GM12878 (cell line): ENCODE results near the gene LDHAL6B. TPM values are rescaled to one million over a fixed set of nuclear protein-coding genes. Genes with fewer than 3 reads are reported as not detected.

Experiments
- ATAC-seq: fragments of 200-7000 bp; cut with Tn5 transposase; 3 replicates; pipeline ENCODE4 v1.9.1; 2020; ENCODE audit warnings: mild to moderate bottlenecking, moderate library complexity
- BruUV-seq: library from RNA; stranded (reverse); fragments of 400-500 nt; replicated peaks from 2 replicates; lab custom pipeline; 2021; lab: Mats Ljungman, UMichigan
- CTCF ChIA-PET: fragments of 300-600 bp; sonication (Branson Sonifier 250); formaldehyde crosslinking; extraction: SDS; loops from one replicate; lab custom pipeline; 2021; ENCODE audit warnings: inconsistent platforms; lab: Yijun Ruan, JAX
- POLR2A ChIA-PET: fragments of 350-600 bp; formaldehyde crosslinking; extraction: SDS; loops from one replicate; lab custom pipeline; 2021; ENCODE audit warnings: inconsistent platforms; lab: Charles Lee
- RAD21 ChIA-PET: fragments of 300-600 bp; sonication (Branson Sonifier 250); formaldehyde crosslinking; loops from one replicate; lab custom pipeline; 2023; ENCODE audit warnings: antibody characterized with exemption; ENCODE audit not compliant: unreplicated experiment; lab: Charles Lee
- SMC1A ChIA-PET: fragments of 300-600 bp; sonication (Branson Sonifier 250); formaldehyde crosslinking; loops from one replicate; lab custom pipeline; 2023; ENCODE audit not compliant: unreplicated experiment, uncharacterized antibody; lab: Charles Lee
- DNase-seq: peaks from one replicate; pipeline ENCODE4 v3.0.0-alpha.2; 2011; ENCODE audit warnings: low read depth, low spot score
- FAIRE-seq: peaks from 3 replicates; lab custom pipeline; 2011; peaks lifted over from hg19 to GRCh38; lab: Jason Lieb, UNC
- H2AFZ ChIP-seq: 2 replicates; pipeline ENCODE4 v1.6.0; 2011; ENCODE audit warnings: low read depth, low read length, control low read depth; ENCODE audit not compliant: control insufficient read depth
- H3K27ac ChIP-seq: 2 replicates; pipeline ENCODE4 v1.5.1; 2011; ENCODE audit warnings: control low read depth; ENCODE audit not compliant: control insufficient read depth, insufficient read depth
- H3K27me3 ChIP-seq, 2 experiments: replicated peaks in 1 of 2; 2 replicates each; pipeline versions ENCODE4 v1.6.0 to v1.6.1; 2011; ENCODE audit warnings: low read length in 1 of 2; ENCODE audit not compliant: control insufficient read depth in 2 of 2, insufficient read depth in 2 of 2
- H3K36me3 ChIP-seq, 2 experiments: 2 replicates each; pipeline ENCODE4 v1.5.1; 2011; ENCODE audit warnings: low read length in 1 of 2; ENCODE audit not compliant: control insufficient read depth in 2 of 2, insufficient read depth in 2 of 2
- H3K4me1 ChIP-seq: 2 replicates; pipeline ENCODE4 v1.6.1; 2011; ENCODE audit warnings: mild to moderate bottlenecking, low read length, moderate library complexity, mixed read lengths; ENCODE audit not compliant: control insufficient read depth, insufficient read depth
- H3K4me2 ChIP-seq: 2 replicates; pipeline ENCODE4 v1.6.0; 2011; ENCODE audit warnings: control low read depth; ENCODE audit not compliant: control insufficient read depth, insufficient read depth
- H3K4me3 ChIP-seq: fragments of 200-600 bp; sonication (generic); 2 replicates; pipeline ENCODE4 v1.5.1; 2016
- H3K79me2 ChIP-seq: 2 replicates; pipeline ENCODE4 v1.6.0; 2011; ENCODE audit warnings: low read length; ENCODE audit not compliant: control insufficient read depth, insufficient read depth
- H3K9ac ChIP-seq: 2 replicates; pipeline ENCODE4 v1.8.0; 2011; ENCODE audit warnings: low read length, control low read depth, mixed read lengths; ENCODE audit not compliant: control insufficient read depth, insufficient read depth
- H3K9me3 ChIP-seq: replicated peaks from 3 replicates; pipeline ENCODE4 v1.5.1; 2011; ENCODE audit warnings: mild to moderate bottlenecking, low read length; ENCODE audit not compliant: control insufficient read depth, insufficient read depth
- H4K20me1 ChIP-seq: 2 replicates; pipeline ENCODE4 v1.6.0; 2011; ENCODE audit not compliant: control insufficient read depth, insufficient read depth
- EGR1 ChIP-seq, 2 experiments: IDR thresholded peaks; 1 replicate in 1 of 2; 2 replicates in 1 of 2; pipeline ENCODE4 v1.6.1; 2011 to 2012; ENCODE audit warnings: low read depth in 2 of 2, low read length in 2 of 2, borderline replicate concordance in 1 of 2, mild to moderate bottlenecking in 1 of 2, moderate library complexity in 1 of 2
- EP300 ChIP-seq, 2 experiments: fragments of 150-350 bp in 1 of 2; IDR thresholded peaks; 2 replicates each; pipeline ENCODE4 v1.6.1; 2011 to 2012; ENCODE audit warnings: low read depth in 2 of 2, low read length in 2 of 2, borderline replicate concordance in 1 of 2, improper control_type of control experiment in 1 of 2, inconsistent platforms in 1 of 2; ENCODE audit not compliant: control insufficient read depth in 1 of 2
- FOS ChIP-seq: IDR thresholded peaks from 3 replicates; pipeline ENCODE4 v1.6.1; 2011; ENCODE audit warnings: borderline replicate concordance; ENCODE audit not compliant: insufficient read length; ENCODE audit errors: extremely low read depth
- GATAD2B ChIP-seq: fragments of 450-650 bp; conservative IDR thresholded peaks from 2 replicates; pipeline ENCODE4 v1.6.1; 2017; ENCODE audit warnings: low read depth, mild to moderate bottlenecking, moderate library complexity
- HDAC2 ChIP-seq: fragments of 200-600 bp; sonication (generic); IDR thresholded peaks from 2 replicates; pipeline ENCODE4 v1.6.1; 2017
- IRF4 ChIP-seq: IDR thresholded peaks from 2 replicates; pipeline ENCODE4 v1.6.1; 2011; ENCODE audit warnings: low read depth, low read length
- MTA2 ChIP-seq: fragments of 450-650 bp; IDR thresholded peaks from 2 replicates; pipeline ENCODE4 v1.6.1; 2016; ENCODE audit warnings: low read depth, mild to moderate bottlenecking, moderate library complexity
- POU2F2 ChIP-seq: IDR thresholded peaks from 3 replicates; pipeline ENCODE4 v1.6.1; 2011; ENCODE audit warnings: low read depth, mild to moderate bottlenecking, low read length, borderline replicate concordance
- RAD21 ChIP-seq: IDR thresholded peaks from 2 replicates; pipeline ENCODE4 v1.6.1; 2011; ENCODE audit warnings: mild to moderate bottlenecking, low read depth, low read length, moderate library complexity; ENCODE audit not compliant: insufficient read depth
- RELA ChIP-seq: fragments of 450-650 bp; IDR thresholded peaks from 2 replicates; pipeline ENCODE4 v1.8.0; 2014; ENCODE audit warnings: borderline replicate concordance; ENCODE audit not compliant: partially characterized antibody
- SMAD1 ChIP-seq: fragments of 450-650 bp; IDR thresholded peaks from 2 replicates; pipeline ENCODE4 v1.6.1; 2018; ENCODE audit warnings: mild to moderate bottlenecking, low read depth; ENCODE audit not compliant: partially characterized antibody
- SREBF1 ChIP-seq: IDR thresholded peaks from 2 replicates; pipeline ENCODE4 v1.6.1; 2012; ENCODE audit warnings: mild to moderate bottlenecking, low read length
- WRNIP1 ChIP-seq: IDR thresholded peaks from 2 replicates; pipeline ENCODE4 v1.6.1; 2011; ENCODE audit warnings: low read depth, low read length, improper control_type of control experiment, borderline replicate concordance
- ZBED1 ChIP-seq: IDR thresholded peaks from 2 replicates; pipeline ENCODE4 v1.6.1; 2016; ENCODE audit warnings: borderline replicate concordance
- ZNF384 ChIP-seq: IDR thresholded peaks from 2 replicates; pipeline ENCODE4 v1.6.1; 2012; ENCODE audit warnings: low read depth, mild to moderate bottlenecking, low read length, improper control_type of control experiment, borderline replicate concordance
- WGBS: methylation state at CpG from one replicate; pipeline ENCODE4 v1.1.6; 2016; ENCODE audit warnings: low lambda C conversion rate; ENCODE audit not compliant: insufficient replicate concordance, insufficient coverage; ENCODE audit errors: missing lambda C conversion rate; 5-methylcytosine and 5-hydroxymethylcytosine counted together
- in situ Hi-C: fragments of 300-500 bp; cut with MboI; formaldehyde crosslinking; loops from 9 replicates; pipeline ENCODE4 v1.14.3; 2018; ENCODE audit warnings: mixed read lengths
- intact Hi-C: fragments of 100-400 bp; cut with micrococcal nuclease; formaldehyde crosslinking; loops from one replicate; pipeline ENCODE4 v1.14.2; 2022; ENCODE audit not compliant: unreplicated experiment
- polyA plus RNA-seq, 11 experiments: library from polyadenylated mRNA; depleted of rRNA in 4 of 11; unstranded in 6 of 11; stranded (reverse) in 5 of 11; fragments of >200 nt; fragmentation: Nextera tagmentation in 4 of 11; fragmentation: Illumina TruSeq in 1 of 11; extraction: Ambion mirVana in 4 of 11; extraction: Trizol in 1 of 11; gene quantifications; 1 replicate in 1 of 11; 2 replicates in 10 of 11; pipeline versions ENCODE4 v1.2.1 to v1.2.3, GENCODE V29; 2011 to 2016; ENCODE audit warnings: inconsistent platforms in 2 of 11, missing spikeins in 2 of 11, low read depth in 1 of 11
- total RNA-seq, 4 experiments: library from RNA; depleted of rRNA in 3 of 4; stranded (reverse); fragments of >200 nt in 3 of 4; fragmentation: Illumina TruSeq in 1 of 4; extraction: Trizol in 1 of 4; gene quantifications; 2 replicates each; pipeline versions ENCODE4 v1.2.1 to v1.2.3, GENCODE V29; 2013 to 2021
- TF ChIP-seq, protein P1 (sequence below): fragments of 450-650 bp; formaldehyde crosslinking; IDR thresholded peaks from 2 replicates; pipeline ENCODE4 v1.4.0; 2020; ENCODE audit warnings: mild to moderate bottlenecking, moderate library complexity
- TF ChIP-seq, protein P2 (sequence below): IDR thresholded peaks from 2 replicates; pipeline ENCODE4 v1.6.1; 2011; ENCODE audit warnings: low read depth, low read length, improper control_type of control experiment, borderline replicate concordance
- TF ChIP-seq, protein P3 (sequence below): fragments of 150-350 bp; IDR thresholded peaks from 2 replicates; pipeline ENCODE4 v1.6.1; 2016; ENCODE audit warnings: low read depth, low read length

Gene LDHAL6B
- total and polyA plus RNA-seq, 10 of the 15 experiments (the other 5 are each of a cell fraction or from before 2014, with no cell fraction given) = 0.33 to 0.66 TPM; not detected in 8

DNA sequence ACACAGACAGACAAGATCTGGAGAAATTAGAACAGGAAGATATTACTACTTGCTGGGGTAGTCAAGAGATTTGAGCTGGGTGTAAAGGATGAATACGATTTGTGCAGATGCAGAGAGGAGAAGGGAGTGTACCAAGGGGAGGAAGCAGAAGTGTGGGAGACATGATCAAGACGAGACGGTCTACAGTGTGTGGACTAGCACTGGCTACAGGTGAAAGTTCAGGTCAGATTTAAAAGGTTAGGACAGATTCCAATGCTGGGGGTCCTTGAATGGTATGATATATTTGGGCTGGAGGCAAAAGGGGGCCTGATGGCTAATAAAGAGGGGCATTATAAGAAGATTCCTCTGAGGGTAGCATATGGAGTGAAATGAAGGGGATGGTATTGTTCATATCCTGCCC lies 12.1 kb downstream of the LDHAL6B start:
- H4K20me1 ChIP-seq = no peaks in the 10 kb centered on the region
- SMC1A ChIA-PET = interaction anchor here (2.3 kb wide), 1 partner anchor 14 kb away, joined by 11 read pairs; no protein-coding TSS in a partner anchor
- CTCF ChIA-PET = no interaction called here
- no peak overlapping the region for H3K4me3 ChIP-seq
- H3K9me3 ChIP-seq = no peaks in the 10 kb centered on the region
- ATAC-seq = no peak
- H3K36me3 ChIP-seq = peaks cover 15 to 45% of the 10 kb centered on the region in 2 experiments
- no peak overlapping the region for H3K27ac ChIP-seq
- no TSS peak for BruUV-seq
- H3K79me2 ChIP-seq = no peaks in the 10 kb centered on the region
- intact Hi-C loops (no loop called here), in situ Hi-C loops (no loop called here)
- 100% methylated on average over 3 of the region's 3 CpGs for WGBS
- H3K4me1 ChIP-seq = no peaks in the 10 kb centered on the region
- no peak overlapping the region for H3K9ac ChIP-seq
- FAIRE-seq = no peak
- RAD21 ChIA-PET = no interaction called here
- no peak for DNase-seq
- POLR2A ChIA-PET = no interaction called here
- H2AFZ ChIP-seq = no peak overlapping the region
- no peaks in the 10 kb centered on the region for H3K27me3 ChIP-seq
- H3K4me2 ChIP-seq = no peak overlapping the region
- TF ChIP-seq SREBF1 = no peak
- no peak for TF ChIP-seq RAD21
- TF ChIP-seq RELA = no peak
- no peak for TF ChIP-seq ZBED1
- TF ChIP-seq MTA2 = no peak
- TF ChIP-seq, protein P1, sequence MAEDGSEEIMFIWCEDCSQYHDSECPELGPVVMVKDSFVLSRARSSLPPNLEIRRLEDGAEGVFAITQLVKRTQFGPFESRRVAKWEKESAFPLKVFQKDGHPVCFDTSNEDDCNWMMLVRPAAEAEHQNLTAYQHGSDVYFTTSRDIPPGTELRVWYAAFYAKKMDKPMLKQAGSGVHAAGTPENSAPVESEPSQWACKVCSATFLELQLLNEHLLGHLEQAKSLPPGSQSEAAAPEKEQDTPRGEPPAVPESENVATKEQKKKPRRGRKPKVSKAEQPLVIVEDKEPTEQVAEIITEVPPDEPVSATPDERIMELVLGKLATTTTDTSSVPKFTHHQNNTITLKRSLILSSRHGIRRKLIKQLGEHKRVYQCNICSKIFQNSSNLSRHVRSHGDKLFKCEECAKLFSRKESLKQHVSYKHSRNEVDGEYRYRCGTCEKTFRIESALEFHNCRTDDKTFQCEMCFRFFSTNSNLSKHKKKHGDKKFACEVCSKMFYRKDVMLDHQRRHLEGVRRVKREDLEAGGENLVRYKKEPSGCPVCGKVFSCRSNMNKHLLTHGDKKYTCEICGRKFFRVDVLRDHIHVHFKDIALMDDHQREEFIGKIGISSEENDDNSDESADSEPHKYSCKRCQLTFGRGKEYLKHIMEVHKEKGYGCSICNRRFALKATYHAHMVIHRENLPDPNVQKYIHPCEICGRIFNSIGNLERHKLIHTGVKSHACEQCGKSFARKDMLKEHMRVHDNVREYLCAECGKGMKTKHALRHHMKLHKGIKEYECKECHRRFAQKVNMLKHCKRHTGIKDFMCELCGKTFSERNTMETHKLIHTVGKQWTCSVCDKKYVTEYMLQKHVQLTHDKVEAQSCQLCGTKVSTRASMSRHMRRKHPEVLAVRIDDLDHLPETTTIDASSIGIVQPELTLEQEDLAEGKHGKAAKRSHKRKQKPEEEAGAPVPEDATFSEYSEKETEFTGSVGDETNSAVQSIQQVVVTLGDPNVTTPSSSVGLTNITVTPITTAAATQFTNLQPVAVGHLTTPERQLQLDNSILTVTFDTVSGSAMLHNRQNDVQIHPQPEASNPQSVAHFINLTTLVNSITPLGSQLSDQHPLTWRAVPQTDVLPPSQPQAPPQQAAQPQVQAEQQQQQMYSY (CRISPR knock-in tag) = no peak
- TF ChIP-seq HDAC2 = no peak
- TF ChIP-seq, protein P2, sequence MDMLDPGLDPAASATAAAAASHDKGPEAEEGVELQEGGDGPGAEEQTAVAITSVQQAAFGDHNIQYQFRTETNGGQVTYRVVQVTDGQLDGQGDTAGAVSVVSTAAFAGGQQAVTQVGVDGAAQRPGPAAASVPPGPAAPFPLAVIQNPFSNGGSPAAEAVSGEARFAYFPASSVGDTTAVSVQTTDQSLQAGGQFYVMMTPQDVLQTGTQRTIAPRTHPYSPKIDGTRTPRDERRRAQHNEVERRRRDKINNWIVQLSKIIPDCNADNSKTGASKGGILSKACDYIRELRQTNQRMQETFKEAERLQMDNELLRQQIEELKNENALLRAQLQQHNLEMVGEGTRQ = no peak
- TF ChIP-seq EGR1 (IDR thresholded peaks at IDR 0.05; ENCODE audit: borderline replicate concordance in 1 of 2, low read depth in 2 of 2, low read length in 2 of 2) = no peak
- TF ChIP-seq GATAD2B = no peak
- no peak for TF ChIP-seq POU2F2
- no peak for TF ChIP-seq SMAD1
- no peak for TF ChIP-seq WRNIP1
- no peak for TF ChIP-seq ZNF384
- no peak for TF ChIP-seq IRF4
- no peak for TF ChIP-seq EP300 (IDR thresholded peaks at IDR 0.05; ENCODE audit: borderline replicate concordance in 1 of 2, control insufficient read depth in 1 of 2, low read depth in 2 of 2, low read length in 2 of 2)
- TF ChIP-seq, protein P3, sequence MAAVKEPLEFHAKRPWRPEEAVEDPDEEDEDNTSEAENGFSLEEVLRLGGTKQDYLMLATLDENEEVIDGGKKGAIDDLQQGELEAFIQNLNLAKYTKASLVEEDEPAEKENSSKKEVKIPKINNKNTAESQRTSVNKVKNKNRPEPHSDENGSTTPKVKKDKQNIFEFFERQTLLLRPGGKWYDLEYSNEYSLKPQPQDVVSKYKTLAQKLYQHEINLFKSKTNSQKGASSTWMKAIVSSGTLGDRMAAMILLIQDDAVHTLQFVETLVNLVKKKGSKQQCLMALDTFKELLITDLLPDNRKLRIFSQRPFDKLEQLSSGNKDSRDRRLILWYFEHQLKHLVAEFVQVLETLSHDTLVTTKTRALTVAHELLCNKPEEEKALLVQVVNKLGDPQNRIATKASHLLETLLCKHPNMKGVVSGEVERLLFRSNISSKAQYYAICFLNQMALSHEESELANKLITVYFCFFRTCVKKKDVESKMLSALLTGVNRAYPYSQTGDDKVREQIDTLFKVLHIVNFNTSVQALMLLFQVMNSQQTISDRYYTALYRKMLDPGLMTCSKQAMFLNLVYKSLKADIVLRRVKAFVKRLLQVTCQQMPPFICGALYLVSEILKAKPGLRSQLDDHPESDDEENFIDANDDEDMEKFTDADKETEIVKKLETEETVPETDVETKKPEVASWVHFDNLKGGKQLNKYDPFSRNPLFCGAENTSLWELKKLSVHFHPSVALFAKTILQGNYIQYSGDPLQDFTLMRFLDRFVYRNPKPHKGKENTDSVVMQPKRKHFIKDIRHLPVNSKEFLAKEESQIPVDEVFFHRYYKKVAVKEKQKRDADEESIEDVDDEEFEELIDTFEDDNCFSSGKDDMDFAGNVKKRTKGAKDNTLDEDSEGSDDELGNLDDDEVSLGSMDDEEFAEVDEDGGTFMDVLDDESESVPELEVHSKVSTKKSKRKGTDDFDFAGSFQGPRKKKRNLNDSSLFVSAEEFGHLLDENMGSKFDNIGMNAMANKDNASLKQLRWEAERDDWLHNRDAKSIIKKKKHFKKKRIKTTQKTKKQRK = no peak
- TF ChIP-seq FOS = no peak
